Endothelial cell of umbilical vein (primary cell): ENCODE measurements around the gene MAP4K5.

ENCODE experiments used
- EZH2 ChIP-seq: IDR thresholded peaks from 2 replicates; pipeline ENCODE4 v1.6.1; 2012; ENCODE audit warnings: borderline replicate concordance, low read depth, mild to moderate bottlenecking, moderate library complexity, low read length, inconsistent platforms; ENCODE audit not compliant: severe bottlenecking
- GATA2 ChIP-seq: IDR thresholded peaks from 2 replicates; pipeline ENCODE4 v1.7.0; 2011; ENCODE audit warnings: low read depth, mild to moderate bottlenecking, moderate library complexity, mixed read lengths, low read length; ENCODE audit not compliant: insufficient read length, insufficient read depth
- JUN ChIP-seq: IDR thresholded peaks from 2 replicates; pipeline ENCODE4 v1.6.1; 2011; ENCODE audit warnings: borderline replicate concordance, low read depth; ENCODE audit not compliant: insufficient read length, insufficient read depth
- MAX ChIP-seq: IDR thresholded peaks from 2 replicates; pipeline ENCODE4 v1.6.1; 2011; ENCODE audit not compliant: insufficient read depth, insufficient read length
- MYC ChIP-seq: IDR thresholded peaks from one replicate; pipeline ENCODE4 v1.6.1; 2011; ENCODE audit warnings: mild to moderate bottlenecking, low read depth, low read length
- POLR2A ChIP-seq: IDR thresholded peaks from 2 replicates; pipeline ENCODE4 v1.6.1; 2012; ENCODE audit warnings: low read depth, mild to moderate bottlenecking, control low read depth, low read length
- POLR2AphosphoS5 ChIP-seq: IDR thresholded peaks from 2 replicates; pipeline ENCODE4 v1.6.1; 2012; ENCODE audit warnings: low read depth, mild to moderate bottlenecking, control low read depth, low read length, moderate library complexity; ENCODE audit not compliant: insufficient read depth
- TF ChIP-seq, protein P1 (sequence below), 2 donors: IDR thresholded peaks; 1 replicate in 1 of 2; 2 replicates in 1 of 2; pipeline ENCODE4 v1.5.1; 2011; ENCODE audit warnings: low read length in 2 of 2, mild to moderate bottlenecking in 2 of 2, moderate library complexity in 2 of 2, control low read depth in 1 of 2, inconsistent platforms in 1 of 2, low read depth in 1 of 2; ENCODE audit not compliant: insufficient read depth in 1 of 2; ENCODE audit errors: extremely low read depth in 1 of 2

GRCh38 chr14:50510157-50510556 is 22.2 kb downstream of the MAP4K5 start:
- TF ChIP-seq, protein P1, sequence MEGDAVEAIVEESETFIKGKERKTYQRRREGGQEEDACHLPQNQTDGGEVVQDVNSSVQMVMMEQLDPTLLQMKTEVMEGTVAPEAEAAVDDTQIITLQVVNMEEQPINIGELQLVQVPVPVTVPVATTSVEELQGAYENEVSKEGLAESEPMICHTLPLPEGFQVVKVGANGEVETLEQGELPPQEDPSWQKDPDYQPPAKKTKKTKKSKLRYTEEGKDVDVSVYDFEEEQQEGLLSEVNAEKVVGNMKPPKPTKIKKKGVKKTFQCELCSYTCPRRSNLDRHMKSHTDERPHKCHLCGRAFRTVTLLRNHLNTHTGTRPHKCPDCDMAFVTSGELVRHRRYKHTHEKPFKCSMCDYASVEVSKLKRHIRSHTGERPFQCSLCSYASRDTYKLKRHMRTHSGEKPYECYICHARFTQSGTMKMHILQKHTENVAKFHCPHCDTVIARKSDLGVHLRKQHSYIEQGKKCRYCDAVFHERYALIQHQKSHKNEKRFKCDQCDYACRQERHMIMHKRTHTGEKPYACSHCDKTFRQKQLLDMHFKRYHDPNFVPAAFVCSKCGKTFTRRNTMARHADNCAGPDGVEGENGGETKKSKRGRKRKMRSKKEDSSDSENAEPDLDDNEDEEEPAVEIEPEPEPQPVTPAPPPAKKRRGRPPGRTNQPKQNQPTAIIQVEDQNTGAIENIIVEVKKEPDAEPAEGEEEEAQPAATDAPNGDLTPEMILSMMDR (IDR thresholded peaks at IDR 0.05; ENCODE audit: extremely low read depth in 1 of 2, insufficient read depth in 1 of 2, low read depth in 1 of 2, low read length in 2 of 2), result no peak
- no peak for TF ChIP-seq POLR2A
- no peak for TF ChIP-seq MAX
- no peak for TF ChIP-seq POLR2AphosphoS5
- no peak for TF ChIP-seq EZH2
- TF ChIP-seq MYC, result no peak
- TF ChIP-seq GATA2, result no peak
- TF ChIP-seq JUN, result no peak
